H54 (cell line): ENCODE results near the gene EDAR.

ENCODE experiments used
- DNase-seq: peaks from one replicate; pipeline ENCODE4 v3.0.0; 2011; ENCODE audit warnings: low spot score, mixed read lengths; ENCODE audit not compliant: insufficient read length
- FAIRE-seq: peaks from 3 replicates; lab custom pipeline; 2011; peaks lifted over from hg19 to GRCh38; lab: Jason Lieb, UNC
- POLR2A ChIP-seq: IDR thresholded peaks from 2 replicates; pipeline ENCODE4 v1.6.1; 2011; ENCODE audit warnings: low read depth, mild to moderate bottlenecking, low read length

EDAR gene

GRCh38 chr2:108934583-108935245, 54.3 kb downstream of the EDAR start:
- TF ChIP-seq POLR2A, result no peak
- DNase-seq (no peak), FAIRE-seq (no peak)

- TF ChIP-seq POLR2A, result no peak
- FAIRE-seq (no peak), DNase-seq (no peak)
Measured at GRCh38 chr2:108934151-108934550, 54.9 kb downstream of the EDAR start.

GRCh38 chr2:108933691-108934117, 55.3 kb downstream of the EDAR start:
- no peak for FAIRE-seq
- no peak for DNase-seq
- no peak for TF ChIP-seq POLR2A

GRCh38 chr2:108932736-108933332, 56.2 kb downstream of the EDAR start:
- TF ChIP-seq POLR2A, result no peak
- no peak for DNase-seq
- FAIRE-seq, result no peak

GRCh38 chr2:108931372-108931771, 57.6 kb downstream of the EDAR start:
- TF ChIP-seq POLR2A, result no peak
- no peak for FAIRE-seq
- no peak for DNase-seq

GRCh38 chr2:108929807-108930425, 59.1 kb downstream of the EDAR start:
- TF ChIP-seq POLR2A, result no peak
- no peak for FAIRE-seq
- no peak for DNase-seq

- DNase-seq (no peak), FAIRE-seq (no peak)
- no peak for TF ChIP-seq POLR2A
Measured at GRCh38 chr2:108928660-108929377, 60.2 kb downstream of the EDAR start.

- FAIRE-seq (no peak), DNase-seq (peak; percentile 38)
- TF ChIP-seq POLR2A, result no peak
Measured at GRCh38 chr2:108927936-108928659, 60.9 kb downstream of the EDAR start.

- FAIRE-seq (no peak), DNase-seq (no peak)
- no peak for TF ChIP-seq POLR2A
Measured at GRCh38 chr2:108927405-108927804, 61.6 kb downstream of the EDAR start.

GRCh38 chr2:108926561-108927380, 62.2 kb downstream of the EDAR start:
- FAIRE-seq, result no peak
- TF ChIP-seq POLR2A, result no peak
- no peak for DNase-seq

- no peak for TF ChIP-seq POLR2A
- DNase-seq (no peak), FAIRE-seq (no peak)
Measured at GRCh38 chr2:108925735-108926134, 63.3 kb downstream of the EDAR start.

GRCh38 chr2:108925286-108925685, 63.7 kb downstream of the EDAR start:
- FAIRE-seq (no peak), DNase-seq (no peak)
- TF ChIP-seq POLR2A, result no peak
